A673 (cell line): ENCODE results near the gene ARFRP1. TPM values are rescaled to one million over a fixed set of nuclear protein-coding genes. Genes with fewer than 3 reads are reported as not detected.

Source experiments
- BruUV-seq: library from RNA; stranded (reverse); fragments of 400-500 nt; replicated peaks from 2 replicates; lab custom pipeline; 2021; lab: Mats Ljungman, UMichigan
- CTCF ChIA-PET: fragments of 300-600 bp; sonication (Branson Sonifier 250); formaldehyde crosslinking; loops from one replicate; lab custom pipeline; 2022; ENCODE audit warnings: antibody characterized with exemption; lab: Charles Lee
- POLR2A ChIA-PET: fragments of 300-600 bp; sonication (Branson Sonifier 250); formaldehyde crosslinking; loops from one replicate; lab custom pipeline; 2022; ENCODE audit warnings: antibody characterized with exemption; ENCODE audit not compliant: low non-redundant PET; lab: Charles Lee
- DNase-seq: peaks from one replicate; pipeline ENCODE4 v3.0.0-alpha.2; 2015; ENCODE audit warnings: low spot score
- H3K27ac ChIP-seq: fragments of 200-600 bp; sonication (generic); 2 replicates; pipeline ENCODE4 v1.5.1; 2016; ENCODE audit warnings: mixed run types, low read depth, mild to moderate bottlenecking, mixed read lengths, antibody characterized with exemption, low read length; ENCODE audit not compliant: poor library complexity, severe bottlenecking
- H3K27me3 ChIP-seq: fragments of 200-600 bp; sonication (generic); replicated peaks from 2 replicates; pipeline ENCODE4 v1.6.1; 2017; ENCODE audit warnings: mixed run types, low read depth, mild to moderate bottlenecking, mixed read lengths, antibody characterized with exemption, low read length; ENCODE audit not compliant: insufficient read depth, poor library complexity
- H3K36me3 ChIP-seq: fragments of 200-600 bp; sonication (generic); 2 replicates; pipeline ENCODE4 v1.6.1; 2016; ENCODE audit warnings: mixed run types, mild to moderate bottlenecking, mixed read lengths, antibody characterized with exemption, low read length; ENCODE audit not compliant: insufficient read depth, poor library complexity, severe bottlenecking
- H3K4me1 ChIP-seq: fragments of 200-600 bp; sonication (generic); 2 replicates; pipeline ENCODE4 v1.6.1; 2017; ENCODE audit warnings: mixed run types, mild to moderate bottlenecking, mixed read lengths, antibody characterized with exemption, low read length; ENCODE audit not compliant: insufficient read depth, poor library complexity, severe bottlenecking
- H3K4me3 ChIP-seq: fragments of 200-600 bp; sonication (generic); 2 replicates; pipeline ENCODE4 v1.5.1; 2016; ENCODE audit warnings: low read depth, mixed run types, mild to moderate bottlenecking, mixed read lengths, low read length; ENCODE audit not compliant: poor library complexity, severe bottlenecking
- H3K9me3 ChIP-seq: fragments of 200-600 bp; sonication (generic); 2 replicates; pipeline ENCODE4 v1.6.1; 2016; ENCODE audit warnings: mixed run types, low read depth, mild to moderate bottlenecking, mixed read lengths, antibody characterized with exemption, low read length; ENCODE audit not compliant: poor library complexity, severe bottlenecking
- CTCF ChIP-seq: fragments of 300-800, 200-600 bp; sonication (generic); conservative IDR thresholded peaks from 2 replicates; pipeline ENCODE4 v1.5.1; 2017; ENCODE audit warnings: low read depth, mild to moderate bottlenecking, antibody characterized with exemption, low read length, moderate library complexity, mixed read lengths
- EZH2 ChIP-seq: fragments of 200-600 bp; sonication (generic); IDR thresholded peaks from 2 replicates; pipeline ENCODE4 v1.6.1; 2017; ENCODE audit warnings: borderline replicate concordance, low read depth, mild to moderate bottlenecking, mixed read lengths, antibody characterized with exemption, low read length; ENCODE audit not compliant: poor library complexity, severe bottlenecking
- intact Hi-C: fragments of 100-400 bp; cut with micrococcal nuclease; formaldehyde crosslinking; loops from one replicate; pipeline ENCODE4 v1.10.0; 2022; ENCODE audit not compliant: unreplicated experiment
- total RNA-seq: library from RNA; stranded (reverse); gene quantifications from 2 replicates; pipeline ENCODE4 v1.2.3, GENCODE V29; 2021

Gene ARFRP1
- total RNA-seq, 1 experiment from 2014 or later, result 41.1 TPM

DNA sequence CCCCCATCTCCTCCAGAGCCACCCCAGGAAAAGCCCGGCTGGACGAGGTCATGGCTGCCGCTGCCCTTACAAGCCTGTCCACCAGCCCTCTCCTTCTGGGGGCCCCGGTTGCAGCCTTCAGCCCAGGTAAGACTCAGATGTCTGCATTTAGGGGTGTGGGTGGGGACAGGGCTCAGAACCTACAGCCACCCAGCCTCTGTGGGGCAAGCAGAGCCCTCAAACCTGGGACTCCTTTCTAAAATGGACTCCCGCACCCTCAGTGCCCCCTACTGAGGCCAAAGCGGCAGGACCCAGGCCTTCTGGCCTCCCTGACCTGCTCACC lies 33.5 kb upstream of the ARFRP1 start:
- DNase-seq, result no peak
- H3K4me3 ChIP-seq, result peak overlapping the region; percentile 78
- no peaks in the 10 kb centered on the region for H3K27me3 ChIP-seq
- peak overlapping the region; percentile 88 for H3K27ac ChIP-seq
- BruUV-seq, result no TSS peak
- CTCF ChIA-PET, result no interaction called here
- intact Hi-C loops, result no loop called here
- no peaks in the 10 kb centered on the region for H3K9me3 ChIP-seq
- POLR2A ChIA-PET, result no interaction called here
- H3K4me1 ChIP-seq, result peaks cover 16% of the 10 kb centered on the region
- no peak for TF ChIP-seq EZH2
- TF ChIP-seq CTCF, result no peak
- peaks cover 24% of the 10 kb centered on the region for H3K36me3 ChIP-seq

- peaks cover 16% of the 10 kb centered on the region for H3K4me1 ChIP-seq
- POLR2A ChIA-PET, result interaction anchor here (0.6 kb wide), 1 partner anchor 10 kb away, joined by 11 read pairs; no protein-coding TSS in a partner anchor
- no TSS peak for BruUV-seq
- DNase-seq, result peak; percentile 85
- peaks cover 24% of the 10 kb centered on the region for H3K36me3 ChIP-seq
- peak overlapping the region; percentile 88 for H3K27ac ChIP-seq
- intact Hi-C loops, result no loop called here
- H3K27me3 ChIP-seq, result no peaks in the 10 kb centered on the region
- no peaks in the 10 kb centered on the region for H3K9me3 ChIP-seq
- CTCF ChIA-PET, result no interaction called here
- TF ChIP-seq CTCF (0 out of 2 replicates have a peak, but pooled peaks have one; percentile 17), EZH2 (no peak)
- H3K4me3 ChIP-seq, result peak overlapping the region; percentile 78
These were observed 33.0 kb upstream of the ARFRP1 start for GRCh38 chr20:63740627-63741353.

DNA sequence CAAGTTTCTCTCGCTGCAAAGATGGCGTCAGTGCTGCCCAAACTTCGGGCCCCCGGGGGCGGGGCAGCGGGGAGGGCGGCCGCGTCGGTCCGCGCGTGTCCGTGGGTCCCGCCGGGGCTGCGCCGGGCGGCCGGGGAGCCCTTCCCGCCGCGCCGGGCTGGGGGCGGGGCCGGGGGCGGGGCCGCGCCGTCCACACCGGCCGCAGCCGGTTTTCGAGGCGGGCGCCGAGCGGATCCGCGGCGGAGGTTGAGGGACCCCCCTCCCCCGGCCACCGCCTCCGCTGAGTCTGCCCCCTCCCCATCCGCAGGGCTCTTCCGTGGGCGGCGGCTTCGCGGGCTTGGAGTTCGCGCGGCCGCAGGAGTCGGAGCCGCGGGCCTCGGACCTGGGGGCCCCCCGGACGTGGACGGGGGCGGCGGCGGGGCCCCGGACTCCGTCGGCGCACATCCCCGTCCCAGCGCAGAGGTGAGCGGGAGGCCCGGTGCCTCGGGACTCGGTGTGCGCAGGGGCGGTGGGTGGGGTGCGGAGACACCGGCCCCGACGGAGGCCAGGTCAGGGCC lies 32.4 kb upstream of the ARFRP1 start:
- H3K27ac ChIP-seq, result peak overlapping the region; percentile 88
- no peaks in the 10 kb centered on the region for H3K9me3 ChIP-seq
- ChIA-PET CTCF (no interaction called here), POLR2A (interaction anchor here (0.6 kb wide), 1 partner anchor 11 kb away, joined by 11 read pairs; no protein-coding TSS in a partner anchor)
- H3K36me3 ChIP-seq, result peaks cover 26% of the 10 kb centered on the region
- peak; percentile 51 for DNase-seq
- peak overlapping the region; percentile 78 for H3K4me3 ChIP-seq
- intact Hi-C loops, result no loop called here
- no peak for TF ChIP-seq CTCF
- TF ChIP-seq EZH2, result no peak
- no peaks in the 10 kb centered on the region for H3K27me3 ChIP-seq
- H3K4me1 ChIP-seq, result peaks cover 16% of the 10 kb centered on the region
- BruUV-seq, result no TSS peak
